Mammary epithelial cell (primary cell): ENCODE measurements around the gene RDH16.
"Not testable (repeated sequence)": the region's sequence is repeated elsewhere in the genome, so short reads cannot be mapped to it uniquely, and the experiment has no call there.

Experiments
- EZH2 ChIP-seq: IDR thresholded peaks from 2 replicates; pipeline ENCODE4 v1.6.1; 2012; ENCODE audit warnings: low read length, inconsistent platforms, borderline replicate concordance
- TF ChIP-seq, protein P1 (sequence below), 2 donors: IDR thresholded peaks in 1 of 2; conservative IDR thresholded peaks in 1 of 2; 2 replicates each; pipeline ENCODE4 v1.5.1; 2011 to 2012; ENCODE audit warnings: inconsistent platforms in 2 of 2, low read length in 2 of 2, mild to moderate bottlenecking in 2 of 2, control low read depth in 1 of 2, low read depth in 1 of 2; ENCODE audit not compliant: insufficient read depth in 1 of 2; ENCODE audit errors: extremely low read depth in 1 of 2

DNA sequence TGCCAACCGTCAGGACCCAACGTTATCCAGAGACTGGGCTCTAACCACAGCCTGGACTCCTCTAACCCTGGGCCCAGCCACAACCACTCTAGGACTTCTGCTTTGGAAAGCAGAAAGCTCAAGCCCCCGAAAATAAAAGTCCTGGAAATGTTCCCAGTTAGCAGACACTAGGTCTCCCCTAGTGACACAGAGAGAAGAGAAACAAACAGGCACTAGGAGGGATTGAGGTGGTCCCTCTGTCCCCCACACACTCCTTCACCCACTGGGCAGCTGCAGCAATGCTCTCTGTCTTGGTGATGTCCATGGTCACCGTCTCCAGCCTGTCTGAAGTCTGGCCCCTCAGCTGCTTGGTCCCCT lies 16.5 kb downstream of the RDH16 start:
- TF ChIP-seq, protein P1, sequence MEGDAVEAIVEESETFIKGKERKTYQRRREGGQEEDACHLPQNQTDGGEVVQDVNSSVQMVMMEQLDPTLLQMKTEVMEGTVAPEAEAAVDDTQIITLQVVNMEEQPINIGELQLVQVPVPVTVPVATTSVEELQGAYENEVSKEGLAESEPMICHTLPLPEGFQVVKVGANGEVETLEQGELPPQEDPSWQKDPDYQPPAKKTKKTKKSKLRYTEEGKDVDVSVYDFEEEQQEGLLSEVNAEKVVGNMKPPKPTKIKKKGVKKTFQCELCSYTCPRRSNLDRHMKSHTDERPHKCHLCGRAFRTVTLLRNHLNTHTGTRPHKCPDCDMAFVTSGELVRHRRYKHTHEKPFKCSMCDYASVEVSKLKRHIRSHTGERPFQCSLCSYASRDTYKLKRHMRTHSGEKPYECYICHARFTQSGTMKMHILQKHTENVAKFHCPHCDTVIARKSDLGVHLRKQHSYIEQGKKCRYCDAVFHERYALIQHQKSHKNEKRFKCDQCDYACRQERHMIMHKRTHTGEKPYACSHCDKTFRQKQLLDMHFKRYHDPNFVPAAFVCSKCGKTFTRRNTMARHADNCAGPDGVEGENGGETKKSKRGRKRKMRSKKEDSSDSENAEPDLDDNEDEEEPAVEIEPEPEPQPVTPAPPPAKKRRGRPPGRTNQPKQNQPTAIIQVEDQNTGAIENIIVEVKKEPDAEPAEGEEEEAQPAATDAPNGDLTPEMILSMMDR (conservative IDR thresholded peaks at IDR 0.05 in 1 of 2, IDR thresholded peaks at IDR 0.05 in 1 of 2; ENCODE audit: extremely low read depth in 1 of 2, insufficient read depth in 1 of 2, low read depth in 1 of 2, low read length in 2 of 2) = not testable (repeated sequence)
- TF ChIP-seq EZH2 = not testable (repeated sequence)
